WTC11 (cell line): ENCODE measurements around the gene DUXB. TPM values are rescaled to one million over a fixed set of nuclear protein-coding genes. Genes with fewer than 3 reads are reported as not detected.

Source experiments
- ATAC-seq: fragments of 200-7000 bp; cut with Tn5 transposase; 2 replicates; pipeline ENCODE4 v1.10.0; 2021; ENCODE audit warnings: mild to moderate bottlenecking, moderate library complexity
- CTCF ChIA-PET: fragments of 300-600 bp; sonication (Branson Sonifier 250); formaldehyde crosslinking; loops from one replicate; lab custom pipeline; 2021; ENCODE audit warnings: antibody characterized with exemption; lab: Charles Lee
- POLR2A ChIA-PET: fragments of 350-600 bp; sonication (Branson Sonifier 250); formaldehyde crosslinking; loops from one replicate; lab custom pipeline; 2021; ENCODE audit warnings: antibody characterized with exemption; lab: Charles Lee
- DNase-seq: peaks from one replicate; pipeline ENCODE4 v3.0.0; 2021; ENCODE audit warnings: low spot score
- H3K27ac Mint-ChIP-seq: 2 replicates; pipeline ENCODE4 v1.8.0; 2021; ENCODE audit warnings: mixed read lengths
- H3K27me3 Mint-ChIP-seq: 2 replicates; pipeline ENCODE4 v1.8.0; 2021; ENCODE audit warnings: low read depth, mild to moderate bottlenecking, moderate library complexity, mixed read lengths
- H3K36me3 Mint-ChIP-seq: 2 replicates; pipeline ENCODE4 v1.8.0; 2021; ENCODE audit warnings: mixed read lengths
- H3K4me1 Mint-ChIP-seq: 2 replicates; pipeline ENCODE4 v1.8.0; 2022; ENCODE audit warnings: mixed read lengths
- H3K4me3 Mint-ChIP-seq: 2 replicates; pipeline ENCODE4 v1.8.0; 2021; ENCODE audit warnings: mild to moderate bottlenecking, moderate library complexity, mixed read lengths
- H3K9me3 Mint-ChIP-seq: 2 replicates; pipeline ENCODE4 v1.8.0; 2021; ENCODE audit warnings: mixed read lengths
- ATF3 ChIP-seq: sonication (generic); formaldehyde crosslinking; conservative IDR thresholded peaks from 2 replicates; pipeline ENCODE4 v1.8.1; 2022; ENCODE audit warnings: mild to moderate bottlenecking, missing genetic modification reagents
- CBFB ChIP-seq: sonication (generic); formaldehyde crosslinking; IDR thresholded peaks from 2 replicates; pipeline ENCODE4 v1.8.1; 2022; ENCODE audit warnings: mild to moderate bottlenecking, low read depth, missing genetic modification reagents
- EMX1 ChIP-seq: fragments of 250-450 bp; sonication (Bioruptor Pico); IDR thresholded peaks from 2 replicates; pipeline ENCODE4 v1.8.0; 2021; ENCODE audit warnings: mild to moderate bottlenecking
- FOXK1 ChIP-seq: sonication (generic); formaldehyde crosslinking; IDR thresholded peaks from 2 replicates; pipeline ENCODE4 v1.8.0; 2022; ENCODE audit warnings: mild to moderate bottlenecking, moderate library complexity, missing genetic modification reagents
- GABPB1 ChIP-seq: sonication (generic); formaldehyde crosslinking; IDR thresholded peaks from 2 replicates; pipeline ENCODE4 v1.8.1; 2023; ENCODE audit warnings: mild to moderate bottlenecking, missing genetic modification reagents
- GTF2I ChIP-seq: fragments of 250-450 bp; sonication (Bioruptor Pico); conservative IDR thresholded peaks from 2 replicates; pipeline ENCODE4 v1.4.0; 2021; ENCODE audit warnings: mild to moderate bottlenecking
- JAZF1 ChIP-seq: fragments of 250-450 bp; sonication (Bioruptor Pico); IDR thresholded peaks from 2 replicates; pipeline ENCODE4 v1.9.0; 2021; ENCODE audit warnings: moderate library complexity, mild to moderate bottlenecking, inconsistent platforms
- JUN ChIP-seq: sonication (generic); formaldehyde crosslinking; IDR thresholded peaks from 2 replicates; pipeline ENCODE4 v1.8.0; 2023; ENCODE audit warnings: mild to moderate bottlenecking, missing genetic modification reagents
- KAT7 ChIP-seq: sonication (generic); formaldehyde crosslinking; IDR thresholded peaks from 2 replicates; pipeline ENCODE4 v1.8.1; 2023; ENCODE audit warnings: missing genetic modification reagents, mild to moderate bottlenecking, borderline replicate concordance
- MXD4 ChIP-seq: fragments of 250-450 bp; sonication (Bioruptor Pico); IDR thresholded peaks from 2 replicates; pipeline ENCODE4 v1.8.0; 2021; ENCODE audit warnings: mild to moderate bottlenecking, moderate library complexity, borderline replicate concordance
- MYBL2 ChIP-seq: sonication (generic); formaldehyde crosslinking; IDR thresholded peaks from 2 replicates; pipeline ENCODE4 v1.8.1; 2023; ENCODE audit warnings: mild to moderate bottlenecking, moderate library complexity, missing genetic modification reagents
- PRRX2 ChIP-seq: fragments of 250-450 bp; sonication (Bioruptor Pico); IDR thresholded peaks from 2 replicates; pipeline ENCODE4 v1.8.0; 2021; ENCODE audit warnings: mild to moderate bottlenecking
- RELA ChIP-seq: sonication (generic); formaldehyde crosslinking; IDR thresholded peaks from 2 replicates; pipeline ENCODE4 v1.8.1; 2022; ENCODE audit warnings: missing genetic modification reagents, mild to moderate bottlenecking, borderline replicate concordance
- TCF7 ChIP-seq: sonication (generic); formaldehyde crosslinking; IDR thresholded peaks from 2 replicates; pipeline ENCODE4 v1.8.0; 2022; ENCODE audit warnings: mild to moderate bottlenecking, low read depth, missing genetic modification reagents, moderate library complexity
- ZNF121 ChIP-seq: sonication (generic); formaldehyde crosslinking; IDR thresholded peaks from 2 replicates; pipeline ENCODE4 v1.8.0; 2023; ENCODE audit warnings: missing genetic modification reagents
- ZNF416 ChIP-seq: fragments of 250-450 bp; sonication (Bioruptor Pico); IDR thresholded peaks from 2 replicates; pipeline ENCODE4 v1.9.0; 2021; ENCODE audit warnings: mild to moderate bottlenecking, inconsistent platforms
- total RNA-seq: library from RNA; stranded (reverse); gene quantifications from 3 replicates; pipeline ENCODE4 v1.2.3, GENCODE V29; 2021
- TF ChIP-seq, protein P1 (sequence below): sonication (generic); formaldehyde crosslinking; conservative IDR thresholded peaks from 2 replicates; pipeline ENCODE4 v1.8.1; 2023; ENCODE audit warnings: mild to moderate bottlenecking, low read depth, missing genetic modification reagents, moderate library complexity
- TF ChIP-seq, protein P2 (sequence below): fragments of 250-450 bp; sonication (Bioruptor Pico); conservative IDR thresholded peaks from 2 replicates; pipeline ENCODE4 v1.9.0; 2021; ENCODE audit warnings: mild to moderate bottlenecking
- TF ChIP-seq, protein P3 (sequence below): sonication (generic); formaldehyde crosslinking; IDR thresholded peaks from 2 replicates; pipeline ENCODE4 v1.8.0; 2022; ENCODE audit warnings: mild to moderate bottlenecking, missing genetic modification reagents
- TF ChIP-seq, protein P4 (sequence below): fragments of 200-600 bp; IDR thresholded peaks from 2 replicates; pipeline ENCODE4 v1.8.0; 2022; ENCODE audit warnings: antibody characterized with exemption

DUXB gene
- total RNA-seq, 1 experiment from 2014 or later = not detected

DNA sequence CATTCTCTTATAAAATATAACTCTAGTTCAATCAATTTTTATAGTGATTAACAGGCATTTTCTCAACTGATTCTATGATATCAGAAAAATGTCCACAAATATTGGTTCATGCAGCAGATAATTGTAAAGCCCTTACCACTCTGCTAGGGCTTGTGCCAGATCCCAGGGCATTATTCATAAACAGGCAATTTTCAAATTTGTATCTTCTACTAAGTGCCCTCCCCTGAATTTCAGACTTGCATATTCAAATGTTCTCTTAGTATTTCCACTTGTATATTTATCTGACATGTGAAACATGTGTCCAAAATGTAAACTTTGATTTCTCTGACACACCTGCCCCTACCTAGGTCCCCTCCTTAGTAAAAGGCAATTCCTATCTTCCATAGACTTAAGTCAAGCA lies 33.8 kb downstream of the DUXB start:
- ATAC-seq = no peak
- POLR2A ChIA-PET = no interaction called here
- H3K27ac Mint-ChIP-seq = no peak overlapping the region
- TF ChIP-seq MXD4 (no peak), JAZF1 (CRISPR knock-in tag) (no peak), ZNF416 (no peak), ZNF121 (CRISPR knock-in tag) (no peak), JUN (CRISPR knock-in tag) (no peak), TCF7 (CRISPR knock-in tag) (no peak), MYBL2 (CRISPR knock-in tag) (no peak), CBFB (CRISPR knock-in tag) (no peak), FOXK1 (CRISPR knock-in tag) (no peak), PRRX2 (CRISPR knock-in tag) (no peak), ATF3 (CRISPR knock-in tag) (no peak), EMX1 (CRISPR knock-in tag) (no peak), GTF2I (CRISPR knock-in tag) (no peak)
- TF ChIP-seq, protein P1, sequence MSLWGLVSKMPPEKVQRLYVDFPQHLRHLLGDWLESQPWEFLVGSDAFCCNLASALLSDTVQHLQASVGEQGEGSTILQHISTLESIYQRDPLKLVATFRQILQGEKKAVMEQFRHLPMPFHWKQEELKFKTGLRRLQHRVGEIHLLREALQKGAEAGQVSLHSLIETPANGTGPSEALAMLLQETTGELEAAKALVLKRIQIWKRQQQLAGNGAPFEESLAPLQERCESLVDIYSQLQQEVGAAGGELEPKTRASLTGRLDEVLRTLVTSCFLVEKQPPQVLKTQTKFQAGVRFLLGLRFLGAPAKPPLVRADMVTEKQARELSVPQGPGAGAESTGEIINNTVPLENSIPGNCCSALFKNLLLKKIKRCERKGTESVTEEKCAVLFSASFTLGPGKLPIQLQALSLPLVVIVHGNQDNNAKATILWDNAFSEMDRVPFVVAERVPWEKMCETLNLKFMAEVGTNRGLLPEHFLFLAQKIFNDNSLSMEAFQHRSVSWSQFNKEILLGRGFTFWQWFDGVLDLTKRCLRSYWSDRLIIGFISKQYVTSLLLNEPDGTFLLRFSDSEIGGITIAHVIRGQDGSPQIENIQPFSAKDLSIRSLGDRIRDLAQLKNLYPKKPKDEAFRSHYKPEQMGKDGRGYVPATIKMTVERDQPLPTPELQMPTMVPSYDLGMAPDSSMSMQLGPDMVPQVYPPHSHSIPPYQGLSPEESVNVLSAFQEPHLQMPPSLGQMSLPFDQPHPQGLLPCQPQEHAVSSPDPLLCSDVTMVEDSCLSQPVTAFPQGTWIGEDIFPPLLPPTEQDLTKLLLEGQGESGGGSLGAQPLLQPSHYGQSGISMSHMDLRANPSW (CRISPR knock-in tag) = no peak
- TF ChIP-seq, protein P2, sequence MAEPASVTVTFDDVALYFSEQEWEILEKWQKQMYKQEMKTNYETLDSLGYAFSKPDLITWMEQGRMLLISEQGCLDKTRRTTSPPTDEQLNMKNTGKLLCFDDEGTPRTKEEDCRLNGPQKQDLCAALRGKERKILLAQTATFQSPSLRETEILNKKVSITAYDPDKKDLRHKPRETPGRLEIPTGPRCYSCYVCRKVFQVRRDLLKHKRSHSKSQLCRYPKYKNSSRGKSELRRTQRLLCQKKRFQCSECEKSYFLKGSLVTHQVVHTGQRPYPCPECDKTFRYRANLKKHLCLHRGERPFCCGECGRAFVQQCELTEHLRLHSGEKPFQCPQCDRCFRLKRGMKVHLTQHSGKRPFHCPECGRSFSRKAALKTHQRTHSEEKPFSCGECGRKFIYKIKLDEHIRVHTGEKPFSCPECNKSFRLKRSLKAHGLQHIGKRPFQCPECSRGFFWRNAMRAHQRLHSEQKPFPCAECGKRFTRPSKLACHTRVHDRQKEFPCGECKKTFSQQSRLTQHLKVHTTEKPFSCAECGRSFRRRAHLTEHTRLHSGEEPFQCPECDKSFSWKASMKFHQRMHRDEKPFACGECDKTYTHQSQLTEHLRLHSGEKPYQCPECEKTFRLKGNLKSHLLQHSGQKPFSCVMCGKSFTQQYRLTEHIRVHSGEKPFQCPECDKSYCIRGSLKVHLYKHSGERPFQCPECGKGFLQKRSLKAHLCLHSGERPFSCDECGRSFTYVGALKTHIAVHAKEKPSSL (CRISPR knock-in tag) = no peak
- TF ChIP-seq, all 79 proteins: peak for 0
- H3K4me3 Mint-ChIP-seq = no peak overlapping the region
- CTCF ChIA-PET = no interaction called here
- H3K36me3 Mint-ChIP-seq = peaks cover 6% of the 10 kb centered on the region; the same call in 1 of the 2 replicates
- no peaks in the 10 kb centered on the region; the same call in 1 of the 2 replicates for H3K27me3 Mint-ChIP-seq
- DNase-seq = no peak
- peaks cover 46% of the 10 kb centered on the region for H3K9me3 Mint-ChIP-seq
- H3K4me1 Mint-ChIP-seq = no peaks in the 10 kb centered on the region

GRCh38 chr16:75660726-75661302 lies 40.4 kb downstream of the DUXB start:
- Mint-ChIP-seq H3K4me3 (no peak overlapping the region), H3K9me3 (peaks cover 13% of the 10 kb centered on the region), H3K27ac (no peak overlapping the region), H3K4me1 (no peaks in the 10 kb centered on the region), H3K36me3 (peaks cover 20% of the 10 kb centered on the region), H3K27me3 (no peaks in the 10 kb centered on the region; the same call in 1 of the 2 replicates)
- no peak for TF ChIP-seq KAT7 (CRISPR knock-in tag)
- TF ChIP-seq, protein P3, sequence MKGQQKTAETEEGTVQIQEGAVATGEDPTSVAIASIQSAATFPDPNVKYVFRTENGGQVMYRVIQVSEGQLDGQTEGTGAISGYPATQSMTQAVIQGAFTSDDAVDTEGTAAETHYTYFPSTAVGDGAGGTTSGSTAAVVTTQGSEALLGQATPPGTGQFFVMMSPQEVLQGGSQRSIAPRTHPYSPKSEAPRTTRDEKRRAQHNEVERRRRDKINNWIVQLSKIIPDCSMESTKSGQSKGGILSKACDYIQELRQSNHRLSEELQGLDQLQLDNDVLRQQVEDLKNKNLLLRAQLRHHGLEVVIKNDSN (CRISPR knock-in tag) = no peak
- TF ChIP-seq, protein P4, sequence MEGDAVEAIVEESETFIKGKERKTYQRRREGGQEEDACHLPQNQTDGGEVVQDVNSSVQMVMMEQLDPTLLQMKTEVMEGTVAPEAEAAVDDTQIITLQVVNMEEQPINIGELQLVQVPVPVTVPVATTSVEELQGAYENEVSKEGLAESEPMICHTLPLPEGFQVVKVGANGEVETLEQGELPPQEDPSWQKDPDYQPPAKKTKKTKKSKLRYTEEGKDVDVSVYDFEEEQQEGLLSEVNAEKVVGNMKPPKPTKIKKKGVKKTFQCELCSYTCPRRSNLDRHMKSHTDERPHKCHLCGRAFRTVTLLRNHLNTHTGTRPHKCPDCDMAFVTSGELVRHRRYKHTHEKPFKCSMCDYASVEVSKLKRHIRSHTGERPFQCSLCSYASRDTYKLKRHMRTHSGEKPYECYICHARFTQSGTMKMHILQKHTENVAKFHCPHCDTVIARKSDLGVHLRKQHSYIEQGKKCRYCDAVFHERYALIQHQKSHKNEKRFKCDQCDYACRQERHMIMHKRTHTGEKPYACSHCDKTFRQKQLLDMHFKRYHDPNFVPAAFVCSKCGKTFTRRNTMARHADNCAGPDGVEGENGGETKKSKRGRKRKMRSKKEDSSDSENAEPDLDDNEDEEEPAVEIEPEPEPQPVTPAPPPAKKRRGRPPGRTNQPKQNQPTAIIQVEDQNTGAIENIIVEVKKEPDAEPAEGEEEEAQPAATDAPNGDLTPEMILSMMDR = no peak
- no peak for TF ChIP-seq RELA (CRISPR knock-in tag)
- TF ChIP-seq EMX1 (CRISPR knock-in tag) = no peak
- no peak for TF ChIP-seq GABPB1 (CRISPR knock-in tag)
- POLR2A ChIA-PET = interaction anchor here (0.6 kb wide), 1 partner anchor 124 kb away, joined by 4 read pairs; no protein-coding TSS in a partner anchor
- ATAC-seq = no peak
- DNase-seq = no peak
- CTCF ChIA-PET = no interaction called here
